Right renal pelvis (tissue), 4 donors: Measurements from ENCODE around the gene SPATS2. TPM values are rescaled to one million over a fixed set of nuclear protein-coding genes. Genes with fewer than 3 reads are reported as not detected.

Source experiments
- DNase-seq, 4 donors: peaks; one replicate each; pipeline ENCODE4 v3.0.0-alpha.2; 2013; ENCODE audit warnings: low read depth in 4 of 4, low spot score in 3 of 4, missing footprints in 1 of 4
- polyA plus RNA-seq, 4 donors: library from polyadenylated mRNA; unstranded; fragments of 120-200 nt; gene quantifications; one replicate each; pipeline ENCODE4 v1.2.1, GENCODE V29; 2013; ENCODE audit not compliant: insufficient read length in 4 of 4

Gene SPATS2
- polyA plus RNA-seq, 4 donors = 45.0 to 49.8 (median 47.8) TPM

DNA sequence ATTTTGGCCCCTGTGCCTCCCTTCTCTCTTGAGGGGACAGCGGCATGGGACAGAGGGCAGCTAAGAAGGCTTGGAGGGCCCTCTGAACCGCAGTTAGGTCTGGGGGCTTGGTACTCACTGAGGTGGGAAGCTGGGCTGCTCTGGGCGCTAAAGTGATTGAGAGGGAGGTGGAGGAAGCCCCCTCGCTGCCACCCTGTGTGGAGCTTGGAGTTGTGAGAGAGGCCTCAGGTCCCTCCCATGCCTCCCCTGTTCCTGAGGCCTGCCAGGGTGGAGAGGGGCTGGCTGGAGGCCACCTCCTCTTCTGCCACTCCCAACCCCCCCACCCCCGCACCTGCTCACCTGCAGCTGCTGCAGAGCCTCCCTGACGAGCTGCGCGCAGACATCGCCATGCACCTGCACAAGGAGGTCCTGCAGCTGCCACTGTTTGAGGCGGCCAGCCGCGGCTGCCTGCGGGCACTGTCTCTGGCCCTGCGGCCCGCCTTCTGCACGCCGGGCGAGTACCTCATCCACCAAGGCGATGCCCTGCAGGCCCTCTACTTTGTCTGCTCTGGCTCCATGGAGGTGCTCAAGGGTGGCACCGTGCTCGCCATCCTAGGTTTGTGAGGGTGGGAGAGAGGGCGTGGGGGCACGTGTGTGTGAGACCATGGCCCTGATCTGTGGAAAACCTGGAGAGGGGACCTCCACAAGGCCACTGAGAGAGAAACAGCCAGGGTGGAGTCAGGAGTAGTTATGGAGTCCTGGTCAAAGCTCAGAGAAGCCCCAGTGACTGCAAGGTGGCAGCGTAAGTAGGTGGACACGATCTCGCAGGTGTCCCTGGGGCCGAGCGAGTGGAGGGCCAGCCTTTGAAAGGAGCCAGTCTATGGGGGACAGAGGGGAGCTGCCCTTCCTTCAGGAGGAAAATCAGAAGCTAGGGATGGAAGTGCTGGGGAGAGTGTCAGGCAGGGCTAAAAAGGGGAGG is 182.8 kb downstream of the SPATS2 start:
- no peak for DNase-seq

DNA sequence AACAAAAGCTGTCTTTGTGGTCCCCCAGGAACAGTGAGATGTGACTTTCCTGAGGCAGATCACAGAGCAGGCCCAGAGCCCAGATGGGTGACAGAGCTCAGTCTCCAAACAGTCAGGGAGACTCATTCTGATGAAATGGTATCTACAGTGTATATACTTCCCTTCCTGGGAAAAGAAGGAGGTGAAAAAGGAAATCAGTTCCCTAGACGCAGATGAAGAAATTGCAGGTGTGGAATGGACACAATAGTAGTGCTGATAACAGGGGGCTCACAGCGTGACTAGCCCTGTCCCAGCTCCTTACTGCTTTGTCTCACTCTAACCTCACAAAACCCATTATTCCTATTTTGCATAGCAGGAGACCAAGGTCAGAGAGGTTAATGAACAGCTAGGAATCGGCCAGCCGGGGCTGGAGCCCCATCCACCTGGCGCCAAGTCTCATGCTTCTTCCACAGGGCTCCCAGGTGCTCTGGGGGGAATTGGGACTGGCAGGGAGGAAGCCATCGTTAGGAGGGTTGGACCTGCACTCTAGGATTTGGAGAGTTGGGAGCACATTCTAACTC is 183.5 kb downstream of the SPATS2 start:
- no peak for DNase-seq

DNA sequence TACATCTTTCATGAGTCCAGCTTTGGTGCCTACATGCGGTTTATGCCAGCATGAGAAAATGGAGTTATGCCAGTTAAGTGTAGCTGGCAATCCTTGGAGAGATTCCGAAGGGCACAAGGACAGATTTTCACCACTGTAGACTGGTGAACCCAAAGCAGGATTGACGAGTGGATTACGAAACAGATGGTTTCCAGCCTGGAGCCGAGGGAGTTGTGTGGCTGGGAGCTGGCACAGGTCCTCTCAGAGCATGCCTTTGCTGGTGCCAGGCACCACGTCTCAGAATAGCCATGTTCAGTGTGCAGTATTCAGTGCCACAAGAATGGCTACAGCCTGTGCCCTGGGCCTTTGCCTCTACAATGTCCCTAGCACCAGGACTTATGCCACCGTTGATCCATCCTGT is 184.8 kb downstream of the SPATS2 start:
- no peak for DNase-seq

DNA sequence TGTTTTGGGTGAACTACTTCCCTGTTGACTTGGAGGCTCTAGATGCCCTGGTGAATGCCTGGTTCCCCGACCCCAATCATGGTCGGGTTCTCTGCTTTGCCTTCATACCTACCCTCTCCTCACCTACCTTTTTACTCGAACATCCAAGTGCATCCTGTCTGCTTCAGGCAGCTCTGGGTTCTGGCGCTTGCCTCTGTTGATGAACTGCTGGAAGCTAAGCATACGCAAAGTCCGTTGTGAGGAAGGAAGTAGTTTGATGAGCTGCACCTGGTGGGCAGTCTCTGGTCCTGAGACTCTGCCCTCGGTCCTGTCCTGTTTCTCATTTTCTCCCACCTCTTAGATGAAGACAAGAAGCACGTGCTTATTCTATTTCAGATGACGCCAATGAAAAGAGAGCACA is 185.2 kb downstream of the SPATS2 start:
- no peak for DNase-seq

DNA sequence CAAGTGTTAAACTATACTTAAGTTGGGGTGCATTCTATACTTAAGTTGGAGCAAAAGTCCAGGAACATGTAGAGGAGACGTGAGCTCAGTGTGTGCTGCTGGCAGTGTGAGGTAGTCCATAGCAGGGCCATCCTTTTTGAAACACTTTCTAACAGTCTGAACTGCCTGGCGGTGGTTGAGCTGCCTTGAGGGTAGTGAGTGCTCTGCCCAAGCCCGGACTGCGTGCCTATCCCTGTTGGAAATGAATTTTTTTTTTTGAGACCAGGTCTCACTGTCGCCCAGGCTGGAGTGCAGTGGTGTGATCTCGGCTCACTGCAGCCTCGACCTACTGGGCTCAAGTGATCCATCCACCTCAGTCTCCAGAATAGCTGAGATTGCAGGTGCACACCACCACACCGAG is 185.6 kb downstream of the SPATS2 start:
- no peak for DNase-seq

DNA sequence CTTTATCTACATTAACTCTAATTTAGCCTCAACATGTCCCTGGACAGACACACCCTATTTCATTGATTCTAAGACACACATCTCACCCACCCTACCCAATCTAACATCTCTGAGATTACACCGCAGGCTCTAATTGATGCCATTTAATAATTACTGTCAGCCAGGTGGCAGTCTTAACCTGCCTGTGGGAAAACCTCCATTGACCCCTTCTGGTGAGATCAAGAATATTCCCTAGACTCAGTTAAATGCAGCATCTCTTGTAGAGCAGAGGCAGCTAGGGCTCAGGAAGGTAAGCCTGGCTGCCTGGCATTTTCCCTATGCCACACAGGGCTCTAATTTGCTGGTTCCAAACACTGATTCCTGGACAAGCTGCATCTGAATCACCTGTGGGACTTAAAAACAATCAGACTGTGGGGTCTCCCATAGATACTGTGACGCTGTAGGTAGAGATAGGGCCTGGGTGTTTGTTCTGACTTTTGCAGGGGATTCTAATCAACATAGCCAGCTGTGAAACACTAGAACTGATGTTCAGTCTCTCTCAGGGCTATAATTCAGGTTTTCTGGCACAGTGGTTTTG is 186.3 kb downstream of the SPATS2 start:
- DNase-seq = no peak

DNA sequence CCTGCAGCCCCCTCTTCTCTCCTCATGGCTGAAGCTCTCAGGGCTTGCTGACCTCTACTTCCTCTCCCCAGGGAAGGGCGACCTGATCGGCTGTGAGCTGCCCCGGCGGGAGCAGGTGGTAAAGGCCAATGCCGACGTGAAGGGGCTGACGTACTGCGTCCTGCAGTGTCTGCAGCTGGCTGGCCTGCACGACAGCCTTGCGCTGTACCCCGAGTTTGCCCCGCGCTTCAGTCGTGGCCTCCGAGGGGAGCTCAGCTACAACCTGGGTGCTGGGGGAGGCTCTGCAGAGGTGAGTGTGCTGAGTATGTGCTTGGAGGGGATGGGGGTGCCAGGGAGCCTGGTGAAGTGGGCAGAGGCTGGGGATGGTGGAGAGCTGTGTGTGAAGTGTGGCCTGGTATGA is 187.0 kb downstream of the SPATS2 start:
- DNase-seq = no peak

DNA sequence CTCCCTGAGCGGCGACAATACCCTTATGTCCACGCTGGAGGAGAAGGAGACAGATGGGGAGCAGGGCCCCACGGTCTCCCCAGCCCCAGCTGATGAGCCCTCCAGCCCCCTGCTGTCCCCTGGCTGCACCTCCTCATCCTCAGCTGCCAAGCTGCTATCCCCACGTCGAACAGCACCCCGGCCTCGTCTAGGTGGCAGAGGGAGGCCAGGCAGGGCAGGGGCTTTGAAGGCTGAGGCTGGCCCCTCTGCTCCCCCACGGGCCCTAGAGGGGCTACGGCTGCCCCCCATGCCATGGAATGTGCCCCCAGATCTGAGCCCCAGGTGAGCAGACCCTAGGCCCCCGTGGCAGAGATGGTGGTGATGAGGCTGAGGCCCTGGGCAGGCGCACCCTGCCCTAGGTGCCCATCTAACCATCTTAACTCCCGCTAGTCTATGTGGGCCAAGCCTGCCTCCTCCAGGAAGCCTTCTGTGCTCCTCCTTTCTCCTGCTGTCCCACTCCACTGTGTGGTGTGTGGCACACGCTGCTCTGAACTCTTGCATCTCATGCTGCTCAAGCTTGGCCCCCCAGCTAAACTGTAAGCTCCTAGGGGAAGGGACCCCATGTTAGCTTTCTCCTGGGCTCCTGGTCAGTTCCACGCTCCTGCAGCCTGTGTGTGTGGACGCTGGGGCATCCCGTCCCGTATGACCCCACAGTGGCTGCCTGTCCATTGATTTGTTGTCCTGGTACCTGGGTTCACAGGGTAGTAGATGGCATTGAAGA is 188.5 kb downstream of the SPATS2 start:
- DNase-seq = no peak

DNA sequence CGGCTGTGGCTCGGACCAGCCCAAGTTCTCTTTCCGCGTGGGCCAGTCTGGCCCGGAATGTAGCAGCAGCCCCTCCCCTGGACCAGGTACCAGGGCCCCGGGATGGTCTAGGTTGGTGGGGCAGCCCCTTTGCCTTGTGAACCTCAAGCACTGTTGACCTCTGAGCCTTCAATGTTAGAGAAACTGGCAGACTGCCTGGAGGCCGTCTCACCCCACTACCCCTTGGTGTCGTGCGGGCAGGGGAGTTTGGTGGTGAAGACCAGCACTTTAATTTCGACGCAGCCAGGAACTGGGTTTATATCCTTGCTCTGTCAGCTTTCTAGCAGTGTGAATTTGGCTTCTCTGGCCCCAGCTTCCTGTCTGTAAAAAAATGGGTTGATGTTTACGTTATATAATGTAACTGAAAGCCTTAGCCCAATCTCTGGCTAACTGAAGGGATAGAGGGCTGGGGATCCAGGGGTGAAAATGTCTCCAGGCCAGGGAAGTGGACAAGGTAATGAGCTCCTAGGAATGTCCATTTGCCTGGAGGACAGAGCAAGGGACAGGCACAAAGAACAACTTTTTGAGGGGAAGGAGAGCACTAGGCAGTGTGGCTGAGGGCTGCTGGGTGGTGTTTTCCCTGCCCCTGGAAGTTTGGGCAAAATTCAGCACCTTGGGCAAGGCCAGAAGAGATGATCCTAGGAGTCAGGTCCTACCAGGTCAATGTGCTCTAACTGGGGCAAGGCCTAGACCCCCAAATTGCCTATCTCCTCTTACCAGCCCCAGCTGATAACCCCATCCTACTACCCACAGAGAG is 189.3 kb downstream of the SPATS2 start:
- no peak for DNase-seq

DNA sequence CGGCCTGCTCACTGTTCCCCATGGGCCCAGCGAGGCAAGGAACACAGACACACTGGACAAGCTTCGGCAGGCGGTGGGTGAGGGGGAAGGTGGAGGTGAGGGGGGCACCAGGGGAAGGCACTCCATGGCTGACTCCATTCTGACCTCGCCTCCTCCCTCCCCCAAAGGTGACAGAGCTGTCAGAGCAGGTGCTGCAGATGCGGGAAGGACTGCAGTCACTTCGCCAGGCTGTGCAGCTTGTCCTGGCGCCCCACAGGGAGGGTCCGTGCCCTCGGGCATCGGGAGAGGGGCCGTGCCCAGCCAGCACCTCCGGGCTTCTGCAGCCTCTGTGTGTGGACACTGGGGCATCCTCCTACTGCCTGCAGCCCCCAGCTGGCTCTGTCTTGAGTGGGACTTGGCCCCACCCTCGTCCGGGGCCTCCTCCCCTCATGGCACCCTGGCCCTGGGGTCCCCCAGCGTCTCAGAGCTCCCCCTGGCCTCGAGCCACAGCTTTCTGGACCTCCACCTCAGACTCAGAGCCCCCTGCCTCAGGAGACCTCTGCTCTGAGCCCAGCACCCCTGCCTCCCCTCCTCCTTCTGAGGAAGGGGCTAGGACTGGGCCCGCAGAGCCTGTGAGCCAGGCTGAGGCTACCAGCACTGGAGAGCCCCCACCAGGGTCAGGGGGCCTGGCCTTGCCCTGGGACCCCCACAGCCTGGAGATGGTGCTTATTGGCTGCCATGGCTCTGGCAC is 190.1 kb downstream of the SPATS2 start:
- DNase-seq = no peak

DNA sequence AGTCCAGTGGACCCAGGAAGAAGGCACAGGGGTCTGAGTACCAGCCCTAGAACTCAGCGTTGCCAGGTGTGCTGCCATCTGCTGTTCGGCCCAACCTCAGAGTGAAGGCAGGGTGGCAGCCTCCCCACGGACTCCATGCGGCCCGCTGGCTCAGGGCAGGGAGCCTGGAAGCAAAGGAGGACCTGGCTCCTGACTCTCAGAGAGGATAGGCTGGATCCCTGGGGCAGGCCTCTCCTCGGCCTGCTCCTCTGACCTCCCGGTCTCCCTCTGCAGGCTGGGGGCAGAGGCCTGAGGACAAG is 190.6 kb downstream of the SPATS2 start:
- DNase-seq = no peak

DNA sequence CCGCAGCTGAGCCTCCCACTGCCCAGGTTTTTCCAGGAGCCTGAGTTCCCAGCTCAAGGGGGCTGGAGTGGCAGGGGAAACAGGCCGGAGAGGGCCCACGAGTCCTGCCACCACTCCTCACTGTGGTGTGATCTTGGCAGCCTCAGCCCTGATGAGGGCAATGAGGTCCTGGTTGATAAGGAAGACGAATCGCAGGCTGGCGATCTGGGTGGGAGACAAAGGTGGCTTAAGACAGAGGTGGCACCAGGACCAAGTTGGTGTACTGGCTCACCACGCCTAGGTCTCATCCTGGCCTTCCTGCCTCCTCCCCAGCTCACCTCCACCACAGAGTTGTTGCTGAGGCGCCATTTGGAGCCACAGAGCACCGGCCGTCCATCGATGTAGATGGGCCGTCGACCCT is 191.3 kb downstream of the SPATS2 start:
- DNase-seq = no peak

DNA sequence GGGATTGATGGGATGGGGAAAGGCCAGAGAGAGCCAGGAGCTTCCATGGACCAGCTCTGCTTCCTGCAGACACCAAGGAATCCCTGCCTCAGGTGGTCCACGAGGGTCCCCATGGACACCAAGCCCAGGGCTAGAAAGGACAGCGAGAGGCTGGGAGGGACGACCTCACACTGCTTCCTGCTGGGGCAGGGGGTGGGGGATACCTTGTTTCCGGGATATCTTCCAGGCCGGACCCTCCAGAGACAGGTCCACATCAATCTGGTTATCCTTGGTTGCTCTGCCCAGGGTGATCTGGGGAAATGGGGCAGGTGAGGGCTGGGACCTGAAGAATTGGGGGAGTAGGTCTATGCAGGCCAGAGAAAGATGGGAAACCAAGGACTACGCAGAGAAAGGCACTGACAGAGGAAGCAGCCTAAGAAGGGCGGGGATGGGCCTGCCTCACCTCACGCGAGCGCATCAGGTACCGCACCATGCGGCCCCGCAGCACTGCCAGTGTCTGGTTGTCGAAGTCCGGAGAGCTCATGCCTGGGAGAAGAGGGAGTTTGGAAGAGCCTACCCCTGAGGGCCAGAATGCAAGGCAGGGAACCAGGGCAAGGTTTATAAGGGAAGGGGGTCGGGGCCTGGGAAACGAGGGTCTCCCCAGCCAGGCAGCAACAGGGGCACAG is 191.9 kb downstream of the SPATS2 start:
- DNase-seq = no peak

DNA sequence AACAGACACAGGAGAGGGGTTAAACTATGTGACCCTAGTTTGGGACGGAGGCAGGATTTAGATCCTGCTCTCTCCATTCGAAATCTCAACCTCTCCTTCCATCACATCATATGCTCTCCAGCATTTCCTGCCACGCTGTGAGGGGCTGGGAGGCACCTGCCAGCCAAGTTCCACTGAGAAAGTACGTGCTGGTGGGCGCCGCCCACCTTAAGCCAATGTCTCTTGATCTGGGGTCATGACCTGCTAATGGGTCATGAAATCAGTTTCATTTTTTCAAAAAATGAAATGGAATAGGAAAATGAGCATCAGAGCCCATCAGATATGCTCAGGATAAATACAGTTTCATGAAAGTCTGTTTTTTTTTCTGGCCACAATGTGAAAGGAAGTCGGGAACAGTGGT is 193.4 kb downstream of the SPATS2 start:
- no peak for DNase-seq

DNA sequence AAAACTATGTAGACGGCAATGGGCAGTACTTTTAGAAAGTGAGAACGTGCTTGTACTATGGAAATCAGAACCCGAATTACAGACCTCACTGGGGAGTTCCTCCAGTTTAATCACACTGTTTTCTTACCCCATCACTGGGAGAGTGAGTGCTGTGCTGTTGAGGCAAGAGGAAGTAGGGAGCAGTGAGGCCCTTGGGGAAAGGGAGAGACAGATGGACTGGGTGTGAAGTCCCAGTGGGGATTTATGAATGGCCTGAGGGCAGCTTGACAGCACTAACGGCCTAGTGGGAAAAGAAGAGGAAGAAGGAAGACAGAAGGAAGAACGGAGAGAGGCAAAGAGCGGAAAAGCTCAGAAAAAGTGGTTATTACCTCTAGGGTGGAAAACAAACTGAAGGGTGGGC is 195.0 kb downstream of the SPATS2 start:
- DNase-seq = no peak

DNA sequence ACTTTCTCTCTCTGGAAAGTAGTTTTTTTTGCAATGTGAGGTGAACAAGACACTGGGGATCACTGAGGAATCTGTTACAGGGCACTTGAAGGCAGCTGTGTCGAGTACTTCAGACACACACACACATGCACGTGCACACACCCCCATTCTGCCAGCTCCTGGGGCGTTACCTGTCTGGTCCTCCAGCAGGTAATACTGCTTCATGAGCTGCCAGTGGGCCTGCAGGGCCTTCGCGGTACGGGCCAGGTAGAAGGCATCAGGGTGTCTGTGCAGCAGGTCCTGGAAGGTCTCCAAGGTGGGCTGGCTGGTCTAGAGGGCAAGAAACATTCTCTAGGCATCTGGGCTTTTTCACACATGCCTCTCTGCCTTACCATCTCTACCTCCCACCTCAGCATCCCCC is 195.6 kb downstream of the SPATS2 start:
- no peak for DNase-seq

DNA sequence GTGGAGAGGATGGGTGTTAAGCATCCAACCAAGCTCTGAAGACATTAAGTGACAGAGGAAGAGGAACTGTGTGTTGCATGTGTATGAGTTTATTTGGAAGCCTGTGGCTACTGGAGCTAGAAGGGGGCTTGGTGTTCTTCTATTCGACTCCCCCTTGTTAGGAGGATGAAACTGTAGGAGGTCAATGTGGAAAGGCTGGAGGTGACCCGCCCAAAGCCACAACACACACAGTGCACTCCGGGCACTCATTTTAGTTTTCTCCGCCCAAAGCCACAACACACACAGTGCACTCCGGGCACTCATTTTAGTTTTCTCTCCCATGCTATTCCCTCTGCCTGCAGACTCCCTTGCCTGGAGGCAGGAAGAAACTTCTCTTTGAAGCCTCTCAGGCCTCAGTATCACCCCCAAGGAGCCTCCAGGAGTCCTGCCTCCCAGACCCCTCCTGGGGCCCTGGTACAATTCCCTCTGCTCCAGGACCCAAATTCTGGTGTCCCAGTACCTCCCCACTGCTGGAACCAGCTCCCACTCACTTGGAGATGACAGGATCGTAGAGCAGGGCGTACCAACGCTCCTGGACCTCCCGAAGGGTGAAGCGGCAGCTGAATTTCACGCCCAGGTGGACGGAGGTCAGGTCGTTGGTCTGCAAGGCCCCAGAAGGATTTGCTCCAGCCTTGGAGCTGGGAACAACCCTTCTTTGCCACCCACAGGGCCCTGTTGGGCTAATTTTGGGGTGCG is 196.9 kb downstream of the SPATS2 start:
- no peak for DNase-seq

DNA sequence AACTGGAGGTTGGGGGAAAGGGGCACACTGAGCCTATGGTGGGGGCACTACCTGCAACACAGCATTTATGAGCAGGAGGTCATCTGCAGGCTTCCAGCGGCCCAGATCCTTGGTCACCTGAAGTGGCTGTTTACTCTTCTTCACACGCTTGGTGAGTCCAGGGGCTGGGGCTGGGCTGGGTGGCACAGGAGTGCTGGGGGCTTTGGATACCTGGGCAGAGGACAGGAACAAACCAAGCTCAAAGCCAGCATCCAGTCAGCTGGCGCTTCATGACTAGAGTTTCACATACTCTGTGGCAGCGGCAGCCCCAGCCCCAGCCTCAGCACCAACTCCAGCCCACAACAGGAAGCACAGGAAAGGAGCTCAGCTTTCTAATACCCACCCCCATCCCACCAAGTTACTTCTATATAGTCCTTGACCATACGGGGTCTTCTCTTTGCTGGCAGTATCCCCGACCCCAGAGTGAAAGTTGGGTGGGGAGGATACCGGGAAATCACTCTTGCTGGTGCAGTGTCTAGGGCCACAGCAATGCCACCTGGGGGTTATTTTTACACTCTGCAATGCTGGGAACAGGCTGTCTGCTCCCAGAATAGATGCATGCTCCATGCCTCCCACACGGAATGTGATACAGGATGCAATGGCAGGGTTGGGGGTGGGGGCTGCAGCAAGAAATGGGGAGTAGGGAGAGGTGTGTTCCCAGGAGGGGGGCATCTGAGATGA is 197.6 kb downstream of the SPATS2 start:
- no peak for DNase-seq
